ENCODE measurements around the gene BMX.

- TF ChIP-seq CTCF (IDR thresholded peaks at IDR 0.05) (peak; percentile 70), EZH2 (IDR thresholded peaks at IDR 0.05; ENCODE audit: borderline replicate concordance, insufficient read depth, low read depth, low read length, poor library complexity, severe bottlenecking) (no peak)
Measured at GRCh38 chrX:15497865-15498264, 2.7 kb upstream of the BMX start.

Measured in B cell (primary cell).